ENCODE results near the gene KANK4. TPM values are rescaled to one million over a fixed set of nuclear protein-coding genes. Genes with fewer than 3 reads are reported as not detected.

The KANK4 gene
- total RNA-seq, 1 donor from 2014 or later, result 1.0 TPM

- H3K4me1 Mint-ChIP-seq (ENCODE audit: low read depth), result peaks cover 14% of the 10 kb centered on the region
- no peak overlapping the region for H3K4me3 Mint-ChIP-seq (ENCODE audit: low read depth)
- TF ChIP-seq CTCF (IDR thresholded peaks at IDR 0.05; ENCODE audit: unreplicated experiment), result no peak
- H3K9me3 Mint-ChIP-seq (ENCODE audit: low read depth), result no peaks in the 10 kb centered on the region
- H3K36me3 Mint-ChIP-seq (ENCODE audit: insufficient read depth), result no peaks in the 10 kb centered on the region
- DNase-seq (ENCODE audit: low spot score, unreplicated experiment), result no peak
- no peak overlapping the region for H3K27ac Mint-ChIP-seq
- no peaks in the 10 kb centered on the region for H3K27me3 Mint-ChIP-seq
Observed at GRCh38 chr1:62237361-62237760, 81.9 kb downstream of the KANK4 start.

GRCh38 chr1:62235576-62235975 is 83.7 kb downstream of the KANK4 start:
- Mint-ChIP-seq H3K27me3 (peaks cover 2% of the 10 kb centered on the region), H3K4me3 (ENCODE audit: low read depth) (no peak overlapping the region), H3K36me3 (ENCODE audit: insufficient read depth) (no peaks in the 10 kb centered on the region), H3K9me3 (ENCODE audit: low read depth) (no peaks in the 10 kb centered on the region), H3K4me1 (ENCODE audit: low read depth) (peaks cover 14% of the 10 kb centered on the region), H3K27ac (no peak overlapping the region)
- TF ChIP-seq CTCF (IDR thresholded peaks at IDR 0.05; ENCODE audit: unreplicated experiment), result no peak
- DNase-seq (ENCODE audit: low spot score, unreplicated experiment), result no peak

GRCh38 chr1:62234688-62235087 is 84.5 kb downstream of the KANK4 start:
- TF ChIP-seq CTCF (IDR thresholded peaks at IDR 0.05; ENCODE audit: unreplicated experiment), result no peak
- Mint-ChIP-seq H3K4me3 (ENCODE audit: low read depth) (no peak overlapping the region), H3K27me3 (peaks cover 3% of the 10 kb centered on the region), H3K36me3 (ENCODE audit: insufficient read depth) (no peaks in the 10 kb centered on the region), H3K27ac (no peak overlapping the region), H3K4me1 (ENCODE audit: low read depth) (peaks cover 14% of the 10 kb centered on the region), H3K9me3 (ENCODE audit: low read depth) (no peaks in the 10 kb centered on the region)
- DNase-seq (ENCODE audit: low spot score, unreplicated experiment), result no peak

GRCh38 chr1:62233926-62234450 is 85.2 kb downstream of the KANK4 start:
- no peak for TF ChIP-seq CTCF (IDR thresholded peaks at IDR 0.05; ENCODE audit: unreplicated experiment)
- H3K36me3 Mint-ChIP-seq (ENCODE audit: insufficient read depth), result no peaks in the 10 kb centered on the region
- H3K4me1 Mint-ChIP-seq (ENCODE audit: low read depth), result peaks cover 14% of the 10 kb centered on the region
- no peak for DNase-seq (ENCODE audit: low spot score, unreplicated experiment)
- H3K27me3 Mint-ChIP-seq, result peaks cover 3% of the 10 kb centered on the region
- no peak overlapping the region for H3K4me3 Mint-ChIP-seq (ENCODE audit: low read depth)
- H3K9me3 Mint-ChIP-seq (ENCODE audit: low read depth), result no peaks in the 10 kb centered on the region
- H3K27ac Mint-ChIP-seq, result peak overlapping the region; percentile 27

- H3K27me3 Mint-ChIP-seq, result peaks cover 3% of the 10 kb centered on the region
- DNase-seq (ENCODE audit: low spot score, unreplicated experiment), result no peak
- no peaks in the 10 kb centered on the region for H3K9me3 Mint-ChIP-seq (ENCODE audit: low read depth)
- peaks cover 10% of the 10 kb centered on the region for H3K4me1 Mint-ChIP-seq (ENCODE audit: low read depth)
- TF ChIP-seq CTCF (IDR thresholded peaks at IDR 0.05; ENCODE audit: unreplicated experiment), result no peak
- H3K27ac Mint-ChIP-seq, result peak overlapping the region; percentile 39
- H3K36me3 Mint-ChIP-seq (ENCODE audit: insufficient read depth), result no peaks in the 10 kb centered on the region
- H3K4me3 Mint-ChIP-seq (ENCODE audit: low read depth), result no peak overlapping the region
Observed at GRCh38 chr1:62232871-62233278, 86.4 kb downstream of the KANK4 start.

All from progenitor cell of endocrine pancreas (in vitro differentiated cells).